CD4-positive, alpha-beta T cell (primary cell): Measurements from ENCODE around the gene GRID1. TPM values are rescaled to one million over a fixed set of nuclear protein-coding genes. Genes with fewer than 3 reads are reported as not detected.

Experiments used
- ATAC-seq: fragments of 200-7000 bp; cut with Tn5 transposase; one replicate; pipeline ENCODE4 v1.10.0; 2022; ENCODE audit warnings: mild to moderate bottlenecking; ENCODE audit not compliant: poor library complexity
- CTCF ChIA-PET: fragments of 350-600 bp; sonication (Branson Sonifier 250); formaldehyde crosslinking; loops from one replicate; lab custom pipeline; 2021; ENCODE audit warnings: antibody characterized with exemption, inconsistent platforms; lab: Charles Lee
- POLR2A ChIA-PET: fragments of 350-600 bp; sonication (Branson Sonifier 250); formaldehyde crosslinking; loops from one replicate; lab custom pipeline; 2021; ENCODE audit warnings: antibody characterized with exemption, inconsistent platforms; lab: Charles Lee
- DNase-seq, 14 experiments: peaks; one replicate each; pipeline ENCODE4 v3.0.0-alpha.2; 2013 to 2020; ENCODE audit warnings: mixed read lengths in 2 of 14
- H3K27ac ChIP-seq, 2 donors: one replicate each; pipeline versions ENCODE4 v1.5.1 to v1.7.0; 2013; ENCODE audit warnings: low read length in 2 of 2, low read depth in 1 of 2, mild to moderate bottlenecking in 1 of 2
- H3K27me3 ChIP-seq, 2 experiments: 1 replicate in 1 of 2; 2 replicates in 1 of 2; pipeline versions ENCODE4 v1.6.1 to v1.7.0; 2013; ENCODE audit warnings: low read length in 2 of 2, control low read depth in 1 of 2, mild to moderate bottlenecking in 1 of 2, moderate library complexity in 1 of 2; ENCODE audit not compliant: insufficient read depth in 2 of 2, control insufficient read depth in 1 of 2
- H3K36me3 ChIP-seq: one replicate; pipeline ENCODE4 v1.6.1; 2013; ENCODE audit warnings: low read length, control low read depth; ENCODE audit not compliant: insufficient read depth
- H3K4me1 ChIP-seq: one replicate; pipeline ENCODE4 v1.6.1; 2013; ENCODE audit warnings: low read length, control low read depth; ENCODE audit not compliant: insufficient read depth
- H3K4me3 ChIP-seq: one replicate; pipeline ENCODE4 v1.5.1; 2013; ENCODE audit warnings: mild to moderate bottlenecking, low read length, moderate library complexity
- H3K9me3 ChIP-seq, 2 experiments: 1 replicate in 1 of 2; 2 replicates in 1 of 2; pipeline versions ENCODE4 v1.6.1 to v1.7.0; 2013; ENCODE audit warnings: low read length in 2 of 2, mild to moderate bottlenecking in 2 of 2, control low read depth in 1 of 2, moderate library complexity in 1 of 2; ENCODE audit not compliant: control insufficient read depth in 1 of 2, insufficient read depth in 1 of 2
- H3K27ac Mint-ChIP-seq: one replicate; pipeline ENCODE4 v1.8.0; 2020; ENCODE audit warnings: mixed read lengths
- H3K27me3 Mint-ChIP-seq: one replicate; pipeline ENCODE4 v1.8.0; 2021; ENCODE audit warnings: mixed read lengths
- H3K36me3 Mint-ChIP-seq: one replicate; pipeline ENCODE4 v1.8.0; 2021; ENCODE audit warnings: low read depth, mixed read lengths
- H3K4me1 Mint-ChIP-seq: one replicate; pipeline ENCODE4 v1.8.0; 2021; ENCODE audit warnings: low read depth, mixed read lengths
- H3K4me3 Mint-ChIP-seq: one replicate; pipeline ENCODE4 v1.8.0; 2020; ENCODE audit warnings: mild to moderate bottlenecking, mixed read lengths
- H3K9me3 Mint-ChIP-seq: one replicate; pipeline ENCODE4 v1.8.0; 2020; ENCODE audit warnings: mixed read lengths
- intact Hi-C, 2 experiments: fragments of 100-400 bp; cut with DNase I in 1 of 2; cut with micrococcal nuclease in 1 of 2; formaldehyde crosslinking; loops; one replicate each; pipeline versions ENCODE4 v1.15.1 to v1.9.0; 2023 to 2025; cut with DNase I, micrococcal nuclease
- total RNA-seq, 174 experiments: library from RNA in 2 of 174; stranded (reverse) in 2 of 174; gene quantifications; one replicate each; pipeline ENCODE4 v1.2.3 and lab custom pipeline; 2021 to 2026
- TF ChIP-seq, protein P1 (sequence below): fragments of 200-600 bp; IDR thresholded peaks from one replicate; pipeline ENCODE4 v1.8.0; 2022; ENCODE audit warnings: antibody characterized with exemption, mild to moderate bottlenecking

GRID1 gene
- total RNA-seq, 2 experiments from 2014 or later: not detected

DNA sequence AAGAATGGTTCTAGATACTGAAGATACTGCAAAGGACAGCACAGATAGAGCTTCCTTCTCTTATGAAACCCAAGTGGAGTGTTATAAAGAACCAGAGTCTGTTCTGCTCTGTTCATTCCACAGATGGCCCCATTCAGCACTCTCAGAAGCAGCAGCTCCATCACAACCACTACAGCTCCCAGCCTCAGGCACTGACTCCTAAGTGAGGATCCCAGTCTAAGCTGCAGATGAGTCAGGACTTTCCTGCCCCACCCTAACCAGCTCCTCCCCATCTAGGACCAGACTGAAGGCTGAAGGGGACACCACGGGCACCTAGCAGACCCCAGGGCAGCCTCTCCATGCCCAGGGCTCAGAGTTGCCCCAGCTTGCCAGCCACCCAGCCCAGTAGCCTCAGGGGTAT lies 379.8 kb downstream of the GRID1 start:
- TF ChIP-seq, protein P1, sequence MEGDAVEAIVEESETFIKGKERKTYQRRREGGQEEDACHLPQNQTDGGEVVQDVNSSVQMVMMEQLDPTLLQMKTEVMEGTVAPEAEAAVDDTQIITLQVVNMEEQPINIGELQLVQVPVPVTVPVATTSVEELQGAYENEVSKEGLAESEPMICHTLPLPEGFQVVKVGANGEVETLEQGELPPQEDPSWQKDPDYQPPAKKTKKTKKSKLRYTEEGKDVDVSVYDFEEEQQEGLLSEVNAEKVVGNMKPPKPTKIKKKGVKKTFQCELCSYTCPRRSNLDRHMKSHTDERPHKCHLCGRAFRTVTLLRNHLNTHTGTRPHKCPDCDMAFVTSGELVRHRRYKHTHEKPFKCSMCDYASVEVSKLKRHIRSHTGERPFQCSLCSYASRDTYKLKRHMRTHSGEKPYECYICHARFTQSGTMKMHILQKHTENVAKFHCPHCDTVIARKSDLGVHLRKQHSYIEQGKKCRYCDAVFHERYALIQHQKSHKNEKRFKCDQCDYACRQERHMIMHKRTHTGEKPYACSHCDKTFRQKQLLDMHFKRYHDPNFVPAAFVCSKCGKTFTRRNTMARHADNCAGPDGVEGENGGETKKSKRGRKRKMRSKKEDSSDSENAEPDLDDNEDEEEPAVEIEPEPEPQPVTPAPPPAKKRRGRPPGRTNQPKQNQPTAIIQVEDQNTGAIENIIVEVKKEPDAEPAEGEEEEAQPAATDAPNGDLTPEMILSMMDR: no peak
- Histone ChIP-seq H3K27ac (no peak overlapping the region), H3K9me3 (peaks cover 0 to 3% of the 10 kb centered on the region in 2 experiments), H3K4me3 (no peak overlapping the region), H3K4me1 (no peaks in the 10 kb centered on the region), H3K27me3 (peaks cover 0 to 4% of the 10 kb centered on the region in 2 experiments), H3K36me3 (no peaks in the 10 kb centered on the region)
- H3K27ac Mint-ChIP-seq: no peak overlapping the region
- POLR2A ChIA-PET: no interaction called here
- ATAC-seq: no peak
- no peaks in the 10 kb centered on the region for H3K9me3 Mint-ChIP-seq
- H3K4me1 Mint-ChIP-seq: no peaks in the 10 kb centered on the region
- DNase-seq: no peak
- CTCF ChIA-PET: no interaction called here
- intact Hi-C loops: no loop called here
- H3K27me3 Mint-ChIP-seq: peaks cover 27% of the 10 kb centered on the region
- H3K36me3 Mint-ChIP-seq: no peaks in the 10 kb centered on the region
- H3K4me3 Mint-ChIP-seq: no peak overlapping the region

DNA sequence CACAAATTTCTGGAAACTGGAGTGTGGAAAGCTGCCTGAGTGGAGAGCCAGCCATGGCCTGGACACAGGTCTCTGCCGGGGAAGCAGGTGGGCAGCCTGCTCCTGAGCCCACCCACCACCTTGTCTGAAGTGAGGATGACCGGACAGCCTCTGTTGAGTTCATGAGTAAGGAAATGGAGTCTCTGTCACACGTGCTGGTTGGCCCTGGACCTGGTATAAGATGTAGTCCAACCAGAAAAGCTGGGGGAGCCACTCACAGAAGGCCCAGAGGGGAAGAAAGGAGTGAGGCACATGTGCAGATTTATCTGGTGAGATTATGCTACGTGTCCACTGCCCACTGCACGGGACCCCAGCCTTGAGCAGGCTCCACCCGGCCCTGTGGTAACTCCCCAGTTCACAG lies 383.5 kb downstream of the GRID1 start:
- Histone ChIP-seq H3K4me1 (no peaks in the 10 kb centered on the region), H3K9me3 (no peaks in the 10 kb centered on the region), H3K4me3 (no peak overlapping the region), H3K27ac (no peak overlapping the region), H3K27me3 (no peaks in the 10 kb centered on the region), H3K36me3 (no peaks in the 10 kb centered on the region)
- Mint-ChIP-seq H3K27me3 (peaks cover 17% of the 10 kb centered on the region), H3K4me1 (no peaks in the 10 kb centered on the region), H3K4me3 (no peak overlapping the region), H3K36me3 (no peaks in the 10 kb centered on the region), H3K9me3 (no peaks in the 10 kb centered on the region), H3K27ac (no peak overlapping the region)
- intact Hi-C loops: no loop called here
- TF ChIP-seq, protein P1: no peak
- ChIA-PET POLR2A (no interaction called here), CTCF (no interaction called here)
- no peak for DNase-seq
- ATAC-seq: no peak

GRCh38 chr10:85979598-85979997 lies 387.0 kb downstream of the GRID1 start:
- DNase-seq: no peak
- H3K27ac ChIP-seq: no peak overlapping the region
- no peaks in the 10 kb centered on the region for H3K36me3 ChIP-seq
- ChIA-PET POLR2A (no interaction called here), CTCF (no interaction called here)
- peaks cover 0 to 5% of the 10 kb centered on the region in 2 experiments for H3K9me3 ChIP-seq
- H3K27me3 ChIP-seq: no peaks in the 10 kb centered on the region
- no peaks in the 10 kb centered on the region for H3K4me1 ChIP-seq
- Mint-ChIP-seq H3K4me3 (no peak overlapping the region), H3K36me3 (no peaks in the 10 kb centered on the region), H3K4me1 (no peaks in the 10 kb centered on the region), H3K27me3 (peaks cover 5% of the 10 kb centered on the region), H3K9me3 (no peaks in the 10 kb centered on the region), H3K27ac (no peak overlapping the region)
- H3K4me3 ChIP-seq: no peak overlapping the region
- ATAC-seq: no peak
- intact Hi-C loops: no loop called here
- TF ChIP-seq, protein P1: no peak
